Activated CD4-positive, alpha-beta T cell treated with anti-CD3 and anti-CD28 coated beads, Interleukin-2, Interleukin-6, amounts not matched to agents 100 ng/mL and 50 ng/mL, durations not matched to agents 16 hours and 8 hours (primary cell): ENCODE measurements around the gene CCDC172.

ENCODE experiments used
- DNase-seq: peaks from one replicate; pipeline ENCODE4 v3.0.0-alpha.2; 2020

The CCDC172 gene

GRCh38 chr10:116324227-116324950 lies at the start of gene CCDC172:
Gene CCDC172 (plus strand): TSS chr10:116324448. CDS start chr10:116325012, 564 bp downstream.
- no peak for DNase-seq

GRCh38 chr10:116276981-116277380 lies 47.3 kb upstream of the CCDC172 start:
- no peak for DNase-seq

- no peak for DNase-seq
These were observed 45.4 kb upstream of the CCDC172 start for GRCh38 chr10:116278846-116279245.

- DNase-seq, result no peak
These were observed 42.5 kb upstream of the CCDC172 start for GRCh38 chr10:116281775-116282174.

- DNase-seq, result no peak
These were observed 37.5 kb upstream of the CCDC172 start for GRCh38 chr10:116286626-116287200.

- peak; percentile 36 for DNase-seq
These were observed 36.2 kb upstream of the CCDC172 start for GRCh38 chr10:116287906-116288501.

GRCh38 chr10:116289652-116290051 lies 34.6 kb upstream of the CCDC172 start:
- DNase-seq, result no peak

- DNase-seq, result no peak
These were observed 31.8 kb upstream of the CCDC172 start for GRCh38 chr10:116292493-116292892.

GRCh38 chr10:116296291-116296721 lies 27.9 kb upstream of the CCDC172 start:
- no peak for DNase-seq

- no peak for DNase-seq
These were observed 25.7 kb upstream of the CCDC172 start for GRCh38 chr10:116298586-116298985.

GRCh38 chr10:116300542-116300941 lies 23.7 kb upstream of the CCDC172 start:
- no peak for DNase-seq

- DNase-seq, result no peak
These were observed 19.3 kb upstream of the CCDC172 start for GRCh38 chr10:116304923-116305322.

- DNase-seq, result no peak
These were observed 17.4 kb upstream of the CCDC172 start for GRCh38 chr10:116306847-116307246.

GRCh38 chr10:116307455-116307854 lies 16.8 kb upstream of the CCDC172 start:
- no peak for DNase-seq

- DNase-seq, result no peak
These were observed 13.2 kb upstream of the CCDC172 start for GRCh38 chr10:116311016-116311415.

- no peak for DNase-seq
These were observed 12.3 kb upstream of the CCDC172 start for GRCh38 chr10:116311706-116312490.

GRCh38 chr10:116312548-116312947 lies 11.7 kb upstream of the CCDC172 start:
- DNase-seq, result no peak

- DNase-seq, result no peak
These were observed 7.7 kb upstream of the CCDC172 start for GRCh38 chr10:116316503-116316902.

GRCh38 chr10:116324951-116325635 lies 845 bp downstream of the CCDC172 start:
- DNase-seq, result no peak

- no peak for DNase-seq
These were observed 1.7 kb downstream of the CCDC172 start for GRCh38 chr10:116325987-116326386.

- DNase-seq, result no peak
These were observed 4.9 kb downstream of the CCDC172 start for GRCh38 chr10:116329153-116329552.

GRCh38 chr10:116331815-116332214 lies 7.6 kb downstream of the CCDC172 start:
- DNase-seq, result no peak

GRCh38 chr10:116336866-116337265 lies 12.6 kb downstream of the CCDC172 start:
- DNase-seq, result no peak
